Mesodermal cell (in vitro differentiated cells): ENCODE data around the gene FOXF2.
A peak's percentile ranks its signal among the peaks of the same experiment; 100 is the strongest.

Experiments
- H3K27ac ChIP-seq: 2 replicates; pipeline ENCODE4 v1.7.0; 2013; ENCODE audit warnings: mild to moderate bottlenecking, low read depth, low read length, moderate library complexity; ENCODE audit not compliant: severe bottlenecking
- H3K36me3 ChIP-seq: 2 replicates; pipeline ENCODE4 v1.7.1; 2013; ENCODE audit warnings: mild to moderate bottlenecking, low read length, moderate library complexity; ENCODE audit not compliant: control insufficient read depth, insufficient read depth
- H3K4me1 ChIP-seq: one replicate; pipeline ENCODE4 v1.7.1; 2013; ENCODE audit warnings: mild to moderate bottlenecking, low read length; ENCODE audit not compliant: insufficient read depth, control insufficient read depth, poor library complexity, severe bottlenecking
- H3K4me3 ChIP-seq: 2 replicates; pipeline ENCODE4 v1.7.0; 2013; ENCODE audit warnings: low read length, control low read depth, mild to moderate bottlenecking; ENCODE audit not compliant: insufficient read depth, poor library complexity, severe bottlenecking; ENCODE audit errors: extremely low read depth
- H3K9me3 ChIP-seq: 2 replicates; pipeline ENCODE4 v1.7.1; 2013; ENCODE audit warnings: mild to moderate bottlenecking, low read length, moderate library complexity; ENCODE audit not compliant: control insufficient read depth
- WGBS, 2 experiments: methylation state at CpG; one replicate each; pipeline ENCODE4 v1.1.5; 2013; ENCODE audit warnings: missing lambda C conversion rate in 2 of 2; ENCODE audit not compliant: insufficient coverage in 2 of 2; 5-methylcytosine and 5-hydroxymethylcytosine counted together

The FOXF2 gene

DNA sequence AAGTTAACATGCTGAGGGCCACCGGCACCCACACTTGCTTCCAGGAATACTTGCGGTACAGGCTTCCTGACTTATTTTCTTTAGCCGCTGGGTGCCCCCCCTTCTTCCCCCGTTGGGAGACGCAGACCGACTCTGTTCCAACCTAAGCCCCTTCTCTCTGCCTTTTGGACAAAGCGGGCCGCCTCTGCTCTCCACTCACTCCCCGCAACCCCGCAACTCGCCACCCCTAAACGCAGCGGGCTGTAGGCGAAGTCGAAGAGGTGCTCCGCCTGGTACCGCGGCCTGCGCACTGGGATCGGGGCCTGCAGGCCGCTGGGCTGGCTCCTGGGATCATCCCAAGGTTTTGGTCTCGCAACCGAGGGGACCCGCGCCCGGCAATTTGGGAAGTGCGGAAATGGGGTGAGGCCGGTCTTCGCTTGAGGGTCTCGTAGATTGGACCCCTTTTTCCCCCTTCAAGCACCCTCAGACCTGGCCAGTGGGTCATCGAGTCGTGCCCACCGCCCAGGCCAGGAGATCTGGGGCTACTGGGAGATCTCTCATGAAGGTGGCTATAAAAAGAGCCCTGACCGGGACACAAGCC, 4.7 kb upstream of the FOXF2 start:
- 1 to 2% methylated on average over 19 to 30 of the region's 34 CpGs for WGBS, 2 experiments

DNA sequence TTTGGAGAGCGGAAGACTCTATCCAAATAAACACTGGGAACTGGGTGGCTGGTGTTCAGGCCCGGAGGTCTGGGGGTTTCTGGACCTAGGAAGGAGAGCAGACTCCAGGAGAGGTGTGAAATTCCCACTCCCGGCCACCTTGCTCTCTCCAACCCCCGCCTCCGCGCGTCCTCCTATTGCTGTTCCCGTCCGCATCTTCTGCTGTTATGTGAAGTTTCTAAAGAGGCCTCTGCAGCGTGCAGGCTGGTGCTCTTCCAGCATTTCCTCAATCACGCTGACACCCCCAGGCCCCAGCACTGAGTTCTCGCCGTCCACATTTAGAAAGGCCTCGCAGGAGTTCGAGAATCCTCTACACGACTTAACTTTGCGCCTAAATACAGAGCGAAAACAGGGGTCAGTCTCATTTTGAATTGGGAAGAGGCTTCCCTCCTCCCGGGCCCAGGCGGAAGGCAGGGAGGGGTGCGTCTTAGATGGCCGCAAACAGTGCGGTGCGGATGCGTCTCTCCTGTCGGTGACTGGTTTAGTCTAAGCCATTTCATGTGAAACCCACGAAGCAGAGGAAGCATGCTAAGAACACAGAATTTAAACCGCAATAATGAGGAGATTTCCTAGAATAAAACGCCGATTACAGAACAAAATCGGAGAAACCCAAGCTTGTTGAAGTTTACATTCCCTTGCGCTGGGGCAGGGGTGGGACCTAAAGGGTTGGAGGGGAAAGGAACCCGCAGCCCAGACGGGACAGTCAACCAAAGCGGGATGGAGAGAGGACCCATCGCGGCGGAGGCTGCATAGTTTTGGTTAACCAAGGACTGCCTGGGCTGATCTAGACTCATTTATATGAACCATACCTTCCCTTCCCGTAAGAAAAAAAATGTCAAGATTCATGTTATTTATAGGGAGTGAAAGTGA, 4.0 kb upstream of the FOXF2 start:
- H3K4me3 ChIP-seq = no peak overlapping the region
- 4 to 5% methylated on average over 25 to 28 of the region's 39 CpGs for WGBS, 2 experiments
- H3K9me3 ChIP-seq = no peaks in the 10 kb centered on the region
- no peaks in the 10 kb centered on the region for H3K36me3 ChIP-seq
- peaks cover 39% of the 10 kb centered on the region for H3K4me1 ChIP-seq
- H3K27ac ChIP-seq = no peak overlapping the region

More for the DNA sequence above, 4.7 kb upstream of the FOXF2 start:
- Histone ChIP-seq H3K4me3 (no peak overlapping the region), H3K36me3 (no peaks in the 10 kb centered on the region), H3K9me3 (no peaks in the 10 kb centered on the region), H3K27ac (no peak overlapping the region), H3K4me1 (peaks cover 39% of the 10 kb centered on the region)

DNA sequence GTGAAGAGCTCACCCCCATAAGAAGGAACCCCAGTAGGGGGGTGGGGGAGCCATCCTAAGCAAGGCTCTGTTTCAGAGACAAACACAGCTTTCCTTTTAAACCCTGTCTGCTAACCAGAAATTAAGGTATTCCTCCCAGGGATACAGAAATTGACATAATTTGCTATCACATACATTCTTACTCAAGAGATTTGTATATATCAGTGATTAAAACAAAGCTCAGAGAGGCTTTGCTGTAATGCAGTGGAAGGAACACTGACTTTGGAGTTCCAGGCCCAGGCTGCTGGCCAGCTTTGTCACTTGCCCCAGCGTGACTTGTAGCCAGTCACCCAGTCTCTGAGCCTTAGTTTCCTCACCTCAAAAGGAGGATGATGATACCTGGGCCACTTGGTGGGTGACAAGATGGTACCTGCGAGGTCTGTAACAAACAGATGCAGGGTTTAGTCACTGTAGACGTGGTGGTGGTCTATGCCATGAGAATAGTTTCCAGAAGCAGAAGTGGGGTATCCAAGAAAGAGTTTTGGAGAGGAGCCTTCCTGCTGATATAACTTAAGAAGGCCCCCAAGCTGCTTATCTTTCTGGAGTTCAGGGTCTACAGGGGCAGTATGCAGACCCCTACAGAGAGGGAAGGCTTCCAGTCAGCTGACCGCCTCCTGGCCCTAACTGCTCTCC, 3.2 kb upstream of the FOXF2 start:
- WGBS, 2 experiments = 24 to 50% methylated on average over 1 to 3 of the region's 4 CpGs
- Histone ChIP-seq H3K27ac (no peak overlapping the region), H3K9me3 (no peaks in the 10 kb centered on the region), H3K4me3 (no peak overlapping the region), H3K4me1 (peaks cover 41% of the 10 kb centered on the region), H3K36me3 (no peaks in the 10 kb centered on the region)

DNA sequence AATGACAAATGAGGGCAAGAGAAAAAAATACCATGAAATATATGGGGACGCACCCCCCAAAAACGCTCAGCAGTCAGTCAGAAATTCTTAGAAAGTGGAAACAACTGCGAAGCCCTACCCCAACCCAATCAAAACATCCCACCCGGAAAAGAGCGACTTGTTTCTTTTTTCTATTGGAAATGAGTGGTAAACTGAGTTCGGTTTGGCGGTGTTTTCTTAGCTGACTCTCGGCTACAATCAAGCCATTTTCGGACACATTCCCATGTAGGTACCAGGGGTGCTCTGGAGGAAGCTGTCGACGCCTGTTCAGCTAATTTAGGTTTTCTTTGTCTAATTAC, 1.9 kb upstream of the FOXF2 start:
- Histone ChIP-seq H3K27ac (no peak overlapping the region), H3K9me3 (no peaks in the 10 kb centered on the region), H3K4me3 (no peak overlapping the region), H3K4me1 (peaks cover 42% of the 10 kb centered on the region), H3K36me3 (no peaks in the 10 kb centered on the region)
- WGBS, 2 experiments = 0% methylated on average over 2 of the region's 11 CpGs; no CpG with 5 or more reads in 1 of the 2 experiments

DNA sequence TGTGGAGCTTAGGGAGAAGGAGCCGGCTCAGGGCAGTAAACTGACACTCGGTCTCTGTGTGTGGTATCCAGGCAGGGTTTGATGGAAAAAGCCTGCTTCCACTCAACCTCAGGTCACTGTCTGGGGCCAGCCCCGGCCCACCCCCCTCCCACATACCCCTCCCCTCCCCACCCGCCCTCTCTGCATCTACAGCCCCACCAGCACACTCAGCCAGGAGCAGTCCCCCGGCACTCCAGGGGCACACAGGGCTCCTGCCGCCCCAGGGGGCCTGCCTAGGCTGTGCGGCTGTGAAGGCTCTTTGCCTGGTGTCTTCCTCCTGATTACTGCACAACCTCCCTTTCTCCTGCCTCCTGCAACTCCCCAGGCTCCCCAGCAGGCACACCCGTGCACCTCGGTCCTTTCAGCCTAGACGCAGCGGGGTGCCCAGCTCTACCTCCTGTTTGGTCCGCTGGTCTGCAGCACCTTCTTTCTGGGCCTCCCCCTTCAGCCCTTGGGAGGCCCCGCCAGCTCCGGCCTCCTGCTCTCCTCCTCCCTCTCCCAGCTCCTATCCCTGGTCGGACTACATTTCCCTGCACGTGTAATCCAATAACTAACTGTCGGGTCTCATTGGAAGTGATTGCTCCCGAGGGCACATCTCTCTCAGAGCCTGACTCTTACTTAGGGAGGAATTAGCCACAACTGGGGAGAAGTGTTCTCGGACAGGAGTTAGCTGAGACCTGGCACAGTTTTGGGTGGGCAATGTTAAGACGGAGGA, 1.3 kb upstream of the FOXF2 start:
- WGBS, 2 experiments = 1% methylated on average over 10 to 15 of the region's 20 CpGs
- H3K36me3 ChIP-seq = no peaks in the 10 kb centered on the region
- H3K4me1 ChIP-seq = peaks cover 46% of the 10 kb centered on the region
- no peaks in the 10 kb centered on the region for H3K9me3 ChIP-seq
- no peak overlapping the region for H3K27ac ChIP-seq
- no peak overlapping the region for H3K4me3 ChIP-seq

DNA sequence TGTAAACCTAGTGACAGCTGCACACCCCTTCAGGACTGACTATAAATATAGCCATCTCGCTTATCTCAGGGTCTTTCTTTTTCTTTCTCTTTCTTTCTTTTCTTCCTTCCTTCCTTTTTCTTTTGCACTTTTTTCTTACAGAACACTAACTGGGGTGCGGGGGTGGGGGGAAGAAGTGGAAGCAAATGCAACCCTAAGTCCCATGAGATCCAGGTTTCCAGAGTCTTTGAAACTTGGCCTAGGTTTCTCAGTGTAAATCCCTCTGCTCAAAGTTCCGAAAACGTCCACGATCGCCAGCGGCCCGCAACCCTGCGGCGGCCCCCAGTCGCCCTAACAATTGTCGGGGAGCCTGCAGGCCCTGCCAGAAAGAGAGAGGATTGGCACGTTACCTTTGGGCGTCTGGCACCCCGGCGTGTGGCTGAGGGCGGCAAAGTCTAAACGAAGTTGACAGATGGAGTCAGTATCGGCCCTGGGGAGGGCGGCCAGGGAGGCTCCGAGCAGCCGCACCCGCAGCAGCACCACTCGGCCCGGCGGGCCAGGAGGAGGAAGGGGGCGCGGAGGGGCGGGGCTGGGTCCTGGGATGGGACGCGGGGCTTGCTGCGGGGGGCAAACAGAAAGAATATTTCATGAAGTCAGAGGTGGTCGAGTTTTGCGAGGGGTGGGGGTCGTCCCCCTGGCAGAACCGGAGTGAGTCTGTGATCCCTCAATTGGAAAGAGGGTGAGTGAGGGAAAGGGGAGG, 577 bp upstream of the FOXF2 start:
- 1% methylated on average over 29 to 33 of the region's 36 CpGs for WGBS, 2 experiments
- peak overlapping the region; percentile 18 for H3K4me3 ChIP-seq
- no peaks in the 10 kb centered on the region for H3K36me3 ChIP-seq
- H3K27ac ChIP-seq = no peak overlapping the region
- H3K9me3 ChIP-seq = no peaks in the 10 kb centered on the region
- peaks cover 46% of the 10 kb centered on the region for H3K4me1 ChIP-seq

DNA sequence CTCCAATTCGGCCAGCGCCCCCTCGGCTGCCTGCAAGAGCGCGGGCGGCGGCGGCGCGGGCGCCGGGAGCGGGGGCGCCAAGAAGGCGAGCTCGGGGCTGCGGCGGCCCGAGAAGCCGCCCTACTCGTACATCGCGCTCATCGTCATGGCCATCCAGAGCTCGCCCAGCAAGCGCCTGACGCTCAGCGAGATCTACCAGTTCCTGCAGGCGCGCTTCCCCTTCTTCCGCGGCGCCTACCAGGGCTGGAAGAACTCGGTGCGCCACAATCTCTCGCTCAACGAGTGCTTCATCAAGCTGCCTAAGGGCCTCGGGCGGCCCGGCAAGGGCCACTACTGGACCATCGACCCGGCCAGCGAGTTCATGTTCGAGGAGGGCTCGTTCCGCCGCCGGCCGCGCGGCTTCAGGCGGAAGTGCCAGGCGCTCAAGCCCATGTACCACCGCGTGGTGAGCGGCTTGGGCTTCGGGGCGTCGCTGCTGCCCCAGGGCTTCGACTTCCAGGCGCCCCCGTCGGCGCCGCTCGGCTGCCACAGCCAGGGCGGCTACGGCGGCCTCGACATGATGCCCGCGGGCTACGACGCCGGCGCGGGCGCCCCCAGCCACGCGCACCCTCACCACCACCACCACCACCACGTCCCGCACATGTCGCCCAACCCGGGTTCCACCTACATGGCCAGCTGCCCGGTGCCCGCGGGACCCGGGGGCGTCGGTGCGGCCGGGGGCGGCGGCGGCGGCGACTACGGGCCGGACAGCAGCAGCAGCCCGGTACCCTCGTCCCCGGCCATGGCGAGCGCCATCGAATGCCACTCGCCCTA, 963 bp downstream of the FOXF2 start:
- H3K9me3 ChIP-seq = no peaks in the 10 kb centered on the region
- no peak overlapping the region for H3K27ac ChIP-seq
- 0% methylated on average over 70 to 90 of the region's 106 CpGs for WGBS, 2 experiments
- H3K36me3 ChIP-seq = peaks cover 4% of the 10 kb centered on the region
- H3K4me3 ChIP-seq = peak overlapping the region; percentile 41
- peaks cover 43% of the 10 kb centered on the region for H3K4me1 ChIP-seq

DNA sequence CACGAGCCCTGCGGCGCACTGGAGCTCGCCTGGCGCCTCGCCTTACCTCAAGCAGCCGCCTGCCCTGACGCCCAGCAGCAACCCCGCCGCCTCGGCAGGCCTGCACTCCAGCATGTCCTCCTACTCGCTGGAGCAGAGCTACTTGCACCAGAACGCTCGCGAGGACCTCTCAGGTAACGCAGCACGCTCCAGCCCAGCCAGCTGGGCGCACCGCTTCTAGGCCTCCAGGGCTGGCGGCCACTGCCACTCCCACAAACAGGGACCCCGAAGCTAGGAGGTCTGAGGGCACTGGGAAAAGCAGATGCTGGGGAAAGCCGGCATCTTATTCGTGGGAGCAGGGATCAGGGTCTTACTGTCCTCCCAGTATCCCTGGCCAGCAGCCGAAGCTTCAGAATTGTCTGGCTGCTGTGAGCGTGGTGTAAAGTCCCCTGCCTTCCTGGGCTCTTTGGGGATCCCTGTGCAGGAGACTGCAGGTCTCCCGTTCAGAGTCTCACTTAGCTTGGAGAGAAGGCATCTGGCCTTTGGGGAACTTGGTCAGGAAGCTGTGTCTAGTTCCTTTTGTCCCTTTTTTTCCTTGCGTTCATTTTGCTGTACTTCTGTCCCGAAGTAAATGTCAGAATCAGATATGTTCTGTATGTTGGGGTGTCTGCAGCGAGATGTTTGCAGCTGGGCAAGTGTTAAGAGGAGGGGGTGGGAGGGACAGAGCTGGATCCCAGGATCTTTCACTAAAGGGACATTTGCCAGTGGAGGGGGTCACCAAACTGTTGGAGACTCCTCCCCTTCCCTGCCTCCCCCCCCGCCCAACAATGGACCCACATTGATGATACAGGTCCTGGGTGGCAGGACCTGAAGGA, 1.8 kb downstream of the FOXF2 start:
- Histone ChIP-seq H3K4me3 (peak overlapping the region; percentile 41), H3K27ac (no peak overlapping the region), H3K4me1 (peaks cover 51% of the 10 kb centered on the region), H3K9me3 (no peaks in the 10 kb centered on the region), H3K36me3 (peaks cover 4% of the 10 kb centered on the region)
- WGBS, 2 experiments = 2 to 5% methylated on average over 24 to 28 of the region's 30 CpGs

DNA sequence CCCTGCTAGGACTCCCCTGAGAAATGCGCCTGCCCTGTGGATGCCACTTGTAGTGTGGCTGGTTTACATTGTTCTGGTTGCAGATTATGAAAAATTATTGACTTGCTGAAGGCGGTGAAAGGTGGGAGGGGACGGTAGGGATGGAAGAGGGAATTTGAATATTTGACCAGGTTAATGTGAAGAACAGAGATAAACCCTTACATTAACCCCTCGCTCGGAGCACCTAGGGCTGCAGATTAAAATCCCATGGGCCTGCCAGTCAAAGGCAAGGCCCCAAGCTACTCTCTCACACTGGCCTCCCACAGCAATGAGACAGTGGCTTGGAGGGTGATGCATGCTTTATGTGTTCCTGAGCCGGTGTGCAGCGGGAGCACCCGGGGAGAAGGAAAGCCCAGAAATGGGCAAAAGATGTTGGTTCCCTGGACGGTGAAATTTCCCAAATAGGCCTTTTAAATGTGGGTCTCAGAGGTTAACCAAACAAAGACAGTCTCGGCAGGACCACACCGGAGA, 2.5 kb downstream of the FOXF2 start:
- Histone ChIP-seq H3K27ac (no peak overlapping the region), H3K4me3 (peak overlapping the region; percentile 41), H3K4me1 (peaks cover 54% of the 10 kb centered on the region), H3K9me3 (no peaks in the 10 kb centered on the region), H3K36me3 (peaks cover 4% of the 10 kb centered on the region)
- 23 to 25% methylated on average over 7 to 8 of the region's 11 CpGs for WGBS, 2 experiments
